ENCODE data around the gene ZFYVE1. TPM values are rescaled to one million over a fixed set of nuclear protein-coding genes. Genes with fewer than 3 reads are reported as not detected.
"Not testable (repeated sequence)": the region's sequence is repeated elsewhere in the genome, so short reads cannot be mapped to it uniquely, and the experiment has no call there.

Gene ZFYVE1
- total RNA-seq, 1 experiment from 2014 or later = 13.3 TPM

DNA sequence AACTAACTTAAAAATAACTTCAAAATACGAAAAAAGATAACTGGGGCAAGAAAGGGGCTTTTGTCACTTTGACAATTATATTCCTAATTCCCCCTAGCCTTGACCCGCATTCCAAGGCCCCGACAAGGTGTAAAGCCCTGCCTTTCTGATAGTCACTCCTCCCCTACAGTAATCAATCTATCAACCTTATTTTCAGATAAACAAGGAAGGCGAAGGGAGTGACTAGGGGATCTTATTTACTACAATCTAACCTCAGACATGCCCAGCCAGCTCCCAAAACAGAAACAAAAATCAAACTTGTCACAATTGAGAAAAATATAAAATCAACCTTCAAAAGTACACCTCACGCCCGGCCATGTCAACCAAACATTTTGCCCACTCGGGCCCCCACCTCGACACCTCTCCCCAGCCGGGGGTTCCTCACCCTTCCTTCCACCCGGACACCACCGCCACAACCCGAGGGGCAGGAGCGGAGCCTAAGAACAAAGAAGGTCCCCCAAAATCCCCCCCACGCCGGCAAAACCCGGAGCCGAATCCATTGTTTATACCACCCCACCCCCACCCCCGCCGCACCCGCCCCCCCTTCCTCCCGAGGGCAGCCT is 562 bp downstream of the ZFYVE1 start:
- peak overlapping the region; percentile 96 for H3K4me3 Mint-ChIP-seq (ENCODE audit: unreplicated experiment)
- intact Hi-C loops (cut with micrococcal nuclease) = no loop called here
- DNase-seq (ENCODE audit: unreplicated experiment) = no peak
- peaks cover 30% of the 10 kb centered on the region for H3K36me3 Mint-ChIP-seq (ENCODE audit: insufficient read depth, unreplicated experiment)
- H3K27ac Mint-ChIP-seq (ENCODE audit: low read depth, unreplicated experiment) = peak overlapping the region; percentile 98
- TF ChIP-seq, protein P1, sequence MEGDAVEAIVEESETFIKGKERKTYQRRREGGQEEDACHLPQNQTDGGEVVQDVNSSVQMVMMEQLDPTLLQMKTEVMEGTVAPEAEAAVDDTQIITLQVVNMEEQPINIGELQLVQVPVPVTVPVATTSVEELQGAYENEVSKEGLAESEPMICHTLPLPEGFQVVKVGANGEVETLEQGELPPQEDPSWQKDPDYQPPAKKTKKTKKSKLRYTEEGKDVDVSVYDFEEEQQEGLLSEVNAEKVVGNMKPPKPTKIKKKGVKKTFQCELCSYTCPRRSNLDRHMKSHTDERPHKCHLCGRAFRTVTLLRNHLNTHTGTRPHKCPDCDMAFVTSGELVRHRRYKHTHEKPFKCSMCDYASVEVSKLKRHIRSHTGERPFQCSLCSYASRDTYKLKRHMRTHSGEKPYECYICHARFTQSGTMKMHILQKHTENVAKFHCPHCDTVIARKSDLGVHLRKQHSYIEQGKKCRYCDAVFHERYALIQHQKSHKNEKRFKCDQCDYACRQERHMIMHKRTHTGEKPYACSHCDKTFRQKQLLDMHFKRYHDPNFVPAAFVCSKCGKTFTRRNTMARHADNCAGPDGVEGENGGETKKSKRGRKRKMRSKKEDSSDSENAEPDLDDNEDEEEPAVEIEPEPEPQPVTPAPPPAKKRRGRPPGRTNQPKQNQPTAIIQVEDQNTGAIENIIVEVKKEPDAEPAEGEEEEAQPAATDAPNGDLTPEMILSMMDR (IDR thresholded peaks at IDR 0.05; ENCODE audit: unreplicated experiment) = no peak
- H3K27me3 Mint-ChIP-seq (ENCODE audit: insufficient read depth, unreplicated experiment) = no peaks in the 10 kb centered on the region
- H3K4me1 Mint-ChIP-seq (ENCODE audit: insufficient read depth, unreplicated experiment) = peaks cover 23% of the 10 kb centered on the region
- TSS peak; percentile 50 for BruUV-seq (replicated peaks)
- no peaks in the 10 kb centered on the region for H3K9me3 Mint-ChIP-seq (ENCODE audit: unreplicated experiment)
- ChIA-PET CTCF (interaction anchor here (0.6 to 1.0 kb wide), 2 partner anchors 63 to 476 kb away, joined by 3 to 4 read pairs; no protein-coding TSS in a partner anchor), POLR2A (interaction anchor here (0.6 to 7.0 kb wide), 18 partner anchors 11 to 638 kb away, joined by 3 to 139 read pairs (median 4); partner anchors contain the start of genes DCAF4, PSEN1 and RBM25)

DNA sequence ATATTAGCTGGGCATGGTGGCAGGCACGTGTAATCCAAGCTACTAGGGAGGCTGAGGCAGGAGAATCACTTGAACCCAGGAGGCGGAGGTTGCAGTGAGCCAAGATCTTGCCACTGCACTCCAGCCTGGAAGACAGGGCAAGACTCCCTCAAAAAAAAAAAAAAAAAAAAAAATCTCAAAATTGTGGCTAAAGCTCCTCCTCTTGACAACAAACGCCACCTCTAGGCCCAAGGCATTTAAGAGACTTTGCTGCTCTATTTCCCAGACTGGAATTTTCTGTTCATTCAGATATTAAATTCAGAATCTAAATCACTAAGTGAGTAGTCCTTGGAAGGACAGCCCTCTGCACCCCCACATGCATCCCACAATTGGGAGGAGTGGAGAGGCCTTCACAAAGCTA is 1.4 kb downstream of the ZFYVE1 start:
- H3K9me3 Mint-ChIP-seq (ENCODE audit: unreplicated experiment) = no peaks in the 10 kb centered on the region
- TF ChIP-seq, protein P1 (IDR thresholded peaks at IDR 0.05; ENCODE audit: unreplicated experiment) = no peak
- H3K27me3 Mint-ChIP-seq (ENCODE audit: insufficient read depth, unreplicated experiment) = no peaks in the 10 kb centered on the region
- H3K4me1 Mint-ChIP-seq (ENCODE audit: insufficient read depth, unreplicated experiment) = peaks cover 23% of the 10 kb centered on the region
- H3K36me3 Mint-ChIP-seq (ENCODE audit: insufficient read depth, unreplicated experiment) = peaks cover 31% of the 10 kb centered on the region
- H3K27ac Mint-ChIP-seq (ENCODE audit: low read depth, unreplicated experiment) = peak overlapping the region; percentile 98
- DNase-seq (ENCODE audit: unreplicated experiment) = no peak
- intact Hi-C loops (cut with micrococcal nuclease) = no loop called here
- ChIA-PET POLR2A (interaction anchor here (0.6 to 7.0 kb wide), 8 partner anchors 12 to 429 kb away, joined by 3 to 139 read pairs (median 4); partner anchors contain the start of gene RBM25), CTCF (interaction anchor here (0.7 to 1.0 kb wide), 2 partner anchors 62 to 361 kb away, joined by 3 to 4 read pairs; no protein-coding TSS in a partner anchor)
- H3K4me3 Mint-ChIP-seq (ENCODE audit: unreplicated experiment) = peak overlapping the region; percentile 96
- BruUV-seq (replicated peaks) = no TSS peak

DNA sequence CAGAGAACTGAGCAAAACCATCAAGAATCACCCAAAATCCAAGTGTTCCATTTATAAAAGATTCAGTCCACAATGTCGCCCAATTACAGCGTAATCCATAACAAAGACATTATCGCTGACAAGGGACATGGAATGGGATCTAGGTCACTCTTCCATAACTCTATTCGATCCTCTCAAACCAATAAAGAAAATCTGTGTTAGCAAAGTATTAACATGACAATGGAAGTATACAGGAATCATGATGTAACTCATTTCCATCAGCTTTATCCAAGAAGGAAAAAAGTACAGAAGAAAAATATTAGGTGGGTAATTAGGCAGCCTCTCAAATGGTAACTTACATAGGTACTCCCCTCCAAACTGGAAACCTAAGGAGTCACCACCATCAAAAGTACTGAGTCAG is 4.9 kb downstream of the ZFYVE1 start:
- no peak overlapping the region for H3K27ac Mint-ChIP-seq (ENCODE audit: low read depth, unreplicated experiment)
- peaks cover 66% of the 10 kb centered on the region for H3K36me3 Mint-ChIP-seq (ENCODE audit: insufficient read depth, unreplicated experiment)
- no TSS peak for BruUV-seq (replicated peaks)
- H3K9me3 Mint-ChIP-seq (ENCODE audit: unreplicated experiment) = no peaks in the 10 kb centered on the region
- CTCF ChIA-PET = no interaction called here
- intact Hi-C loops (cut with micrococcal nuclease) = no loop called here
- DNase-seq (ENCODE audit: unreplicated experiment) = no peak
- H3K4me3 Mint-ChIP-seq (ENCODE audit: unreplicated experiment) = peak overlapping the region; percentile 26
- H3K27me3 Mint-ChIP-seq (ENCODE audit: insufficient read depth, unreplicated experiment) = no peaks in the 10 kb centered on the region
- POLR2A ChIA-PET = interaction anchor here (1.8 kb wide), 1 partner anchor 36 kb away, joined by 7 read pairs; the partner anchor contains the start of gene RBM25
- TF ChIP-seq, protein P1 (IDR thresholded peaks at IDR 0.05; ENCODE audit: unreplicated experiment) = no peak
- peaks cover 28% of the 10 kb centered on the region for H3K4me1 Mint-ChIP-seq (ENCODE audit: insufficient read depth, unreplicated experiment)

DNA sequence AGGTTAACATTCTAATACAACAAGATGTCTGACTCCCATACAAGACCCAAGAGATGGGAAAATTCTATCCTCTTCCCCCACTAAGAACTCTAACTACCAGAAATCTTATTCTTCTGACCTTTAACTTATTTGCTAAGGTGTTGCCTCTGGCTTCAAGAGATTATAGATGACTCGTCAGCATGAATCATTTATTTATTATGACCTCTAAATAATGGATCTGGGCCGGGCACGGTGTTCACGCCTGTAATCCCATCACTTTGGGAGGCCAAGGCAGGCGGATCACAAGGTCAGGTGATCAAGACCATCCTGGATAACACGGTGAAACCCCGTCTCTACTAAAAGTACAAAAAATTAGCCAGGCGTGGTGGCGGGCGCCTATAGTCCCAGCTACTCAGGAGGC is 10.9 kb downstream of the ZFYVE1 start:
- DNase-seq (ENCODE audit: unreplicated experiment) = peak; percentile 17
- H3K4me3 Mint-ChIP-seq (ENCODE audit: unreplicated experiment); H3K27me3 Mint-ChIP-seq (ENCODE audit: insufficient read depth, unreplicated experiment); BruUV-seq (replicated peaks); intact Hi-C loops (cut with micrococcal nuclease); H3K9me3 Mint-ChIP-seq (ENCODE audit: unreplicated experiment); CTCF ChIA-PET; H3K27ac Mint-ChIP-seq (ENCODE audit: low read depth, unreplicated experiment); POLR2A ChIA-PET; H3K4me1 Mint-ChIP-seq (ENCODE audit: insufficient read depth, unreplicated experiment): not testable (repeated sequence)
- peaks cover 62% of the 10 kb centered on the region for H3K36me3 Mint-ChIP-seq (ENCODE audit: insufficient read depth, unreplicated experiment)

DNA sequence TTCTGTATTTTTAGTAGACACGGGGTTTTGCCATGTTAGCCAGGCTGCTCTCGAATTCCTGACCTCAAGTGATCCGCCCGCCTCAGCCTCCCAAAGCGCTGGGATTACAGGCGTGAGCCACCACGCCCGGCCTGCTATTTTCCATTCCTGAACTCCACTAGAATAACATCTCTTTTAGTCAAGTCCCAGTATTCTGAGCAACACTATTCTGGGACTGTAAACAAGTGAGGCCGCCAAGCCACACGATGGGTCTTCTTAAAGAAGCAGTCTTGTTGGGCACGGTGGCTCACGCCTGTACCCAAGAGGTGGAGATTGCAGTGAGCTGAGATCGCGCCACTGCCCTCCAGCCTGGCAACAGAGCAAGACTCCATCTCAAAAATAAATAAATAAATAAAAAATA is 11.4 kb downstream of the ZFYVE1 start:
- H3K27me3 Mint-ChIP-seq (ENCODE audit: insufficient read depth, unreplicated experiment); CTCF ChIA-PET; H3K4me1 Mint-ChIP-seq (ENCODE audit: insufficient read depth, unreplicated experiment); DNase-seq (ENCODE audit: unreplicated experiment); BruUV-seq (replicated peaks); H3K27ac Mint-ChIP-seq (ENCODE audit: low read depth, unreplicated experiment); intact Hi-C loops (cut with micrococcal nuclease); H3K9me3 Mint-ChIP-seq (ENCODE audit: unreplicated experiment); H3K4me3 Mint-ChIP-seq (ENCODE audit: unreplicated experiment): not testable (repeated sequence)
- POLR2A ChIA-PET = interaction anchor here (1.2 kb wide), 1 partner anchor 43 kb away, joined by 5 read pairs; the partner anchor contains the start of gene RBM25
- peaks cover 66% of the 10 kb centered on the region for H3K36me3 Mint-ChIP-seq (ENCODE audit: insufficient read depth, unreplicated experiment)

All from MCF 10A (cell line).